HepG2 (cell line): ENCODE data around the gene OR2B2. TPM values are rescaled to one million over a fixed set of nuclear protein-coding genes. Genes with fewer than 3 reads are reported as not detected.
A peak's percentile ranks its signal among the peaks of the same experiment; 100 is the strongest.

Experiments used
- AGO2 ChIP-seq: fragments of 200-400 bp; formaldehyde crosslinking; optimal IDR thresholded peaks from 2 replicates; pipeline ENCODE3; 2017; ENCODE audit warnings: mild to moderate bottlenecking, low read depth, low read length, moderate library complexity
- CBX5 ChIP-seq: sonication (generic); formaldehyde crosslinking; IDR thresholded peaks from 2 replicates; pipeline ENCODE4 v1.4.0; 2020; ENCODE audit warnings: missing genetic modification reagents, borderline replicate concordance
- DR1 ChIP-seq: sonication (generic); formaldehyde crosslinking; IDR thresholded peaks from 2 replicates; pipeline ENCODE4 v1.8.0; 2021; ENCODE audit warnings: mild to moderate bottlenecking, missing genetic modification reagents, inconsistent platforms
- ELF3 ChIP-seq: IDR thresholded peaks from 2 replicates; pipeline ENCODE4 v1.6.1; 2016; ENCODE audit warnings: missing genetic modification reagents, missing compliant biosample characterization
- FIP1L1 ChIP-seq: fragments of 200-400 bp; formaldehyde crosslinking; IDR thresholded peaks from 2 replicates; pipeline ENCODE4 v1.6.1; 2018; ENCODE audit warnings: low read depth, mild to moderate bottlenecking, low read length, moderate library complexity, borderline replicate concordance; ENCODE audit not compliant: insufficient read depth
- FOXJ3 ChIP-seq: sonication (generic); formaldehyde crosslinking; IDR thresholded peaks from 2 replicates; pipeline ENCODE4 v1.4.0; 2020; ENCODE audit warnings: missing genetic modification reagents, mild to moderate bottlenecking, borderline replicate concordance
- HNRNPH1 ChIP-seq: fragments of 200-400 bp; formaldehyde crosslinking; optimal IDR thresholded peaks from 2 replicates; pipeline ENCODE3; 2017; ENCODE audit warnings: mild to moderate bottlenecking, low read depth, low read length
- HNRNPUL1 ChIP-seq: fragments of 200-400 bp; formaldehyde crosslinking; IDR thresholded peaks from 2 replicates; pipeline ENCODE4 v1.6.1; 2017; ENCODE audit warnings: low read depth, mild to moderate bottlenecking, low read length, moderate library complexity
- MED1 ChIP-seq: sonication (generic); formaldehyde crosslinking; IDR thresholded peaks from 2 replicates; pipeline ENCODE4 v1.4.0; 2020; ENCODE audit warnings: missing genetic modification reagents
- MLLT10 ChIP-seq: sonication (generic); formaldehyde crosslinking; IDR thresholded peaks from 2 replicates; pipeline ENCODE4 v1.4.0; 2020; ENCODE audit warnings: missing genetic modification reagents
- NBN ChIP-seq: fragments of 450-650 bp; conservative IDR thresholded peaks from 2 replicates; pipeline ENCODE4 v1.6.1; 2017
- POLR2A ChIP-seq, 2 experiments: IDR thresholded peaks; 2 replicates each; pipeline ENCODE4 v1.6.1; 2011; ENCODE audit warnings: low read depth in 2 of 2, low read length in 2 of 2, mild to moderate bottlenecking in 1 of 2, moderate library complexity in 1 of 2; ENCODE audit not compliant: insufficient read depth in 1 of 2
- REXO4 ChIP-seq: sonication (generic); formaldehyde crosslinking; IDR thresholded peaks from 2 replicates; pipeline ENCODE4 v1.8.0; 2022; ENCODE audit warnings: missing genetic modification reagents, mild to moderate bottlenecking, borderline replicate concordance
- TSC22D2 ChIP-seq: sonication (generic); formaldehyde crosslinking; IDR thresholded peaks from 2 replicates; pipeline ENCODE4 v1.5.1; 2020; ENCODE audit warnings: missing genetic modification reagents, mild to moderate bottlenecking, borderline replicate concordance
- WIZ ChIP-seq: sonication (generic); formaldehyde crosslinking; IDR thresholded peaks from 2 replicates; pipeline ENCODE4 v1.5.1; 2020; ENCODE audit warnings: mild to moderate bottlenecking, missing genetic modification reagents
- ZBTB21 ChIP-seq: sonication (generic); formaldehyde crosslinking; IDR thresholded peaks from 2 replicates; pipeline ENCODE4 v1.4.0; 2020; ENCODE audit warnings: missing genetic modification reagents
- ZIK1 ChIP-seq: sonication (generic); formaldehyde crosslinking; IDR thresholded peaks from 2 replicates; pipeline ENCODE4 v1.5.0; 2020; ENCODE audit warnings: mild to moderate bottlenecking, low read depth, missing genetic modification reagents, borderline replicate concordance
- ZNF329 ChIP-seq: sonication (generic); formaldehyde crosslinking; IDR thresholded peaks from 2 replicates; pipeline ENCODE4 v1.9.0; 2021; ENCODE audit warnings: low read depth, mild to moderate bottlenecking, missing genetic modification reagents
- ZNF367 ChIP-seq: sonication (generic); formaldehyde crosslinking; IDR thresholded peaks from 2 replicates; pipeline ENCODE4 v1.4.0; 2020; ENCODE audit warnings: missing genetic modification reagents, borderline replicate concordance
- ZNF616 ChIP-seq: sonication (generic); formaldehyde crosslinking; IDR thresholded peaks from 2 replicates; pipeline ENCODE4 v1.5.0; 2020; ENCODE audit warnings: low read depth, mild to moderate bottlenecking, missing genetic modification reagents
- polyA plus RNA-seq, 8 experiments: library from polyadenylated mRNA; depleted of rRNA in 3 of 8; stranded (reverse) in 7 of 8; unstranded in 1 of 8; fragments of >200 nt; fragmentation: Illumina TruSeq in 4 of 8; extraction: Trizol in 4 of 8; gene quantifications; 2 replicates each; pipeline versions ENCODE4 v1.2.1 to v1.2.3, GENCODE V29; 2011 to 2016; ENCODE audit warnings: low read depth in 4 of 8, missing spikeins in 1 of 8, mixed read lengths in 1 of 8; ENCODE audit not compliant: insufficient read depth in 1 of 8
- total RNA-seq, 5 experiments: library from RNA; depleted of rRNA; stranded (reverse); fragments of >200 nt; fragmentation: Illumina TruSeq; extraction: Trizol; gene quantifications; 2 replicates each; pipeline ENCODE4 v1.2.3, GENCODE V29; 2016; ENCODE audit warnings: low read depth in 1 of 5
- TF ChIP-seq, protein P1 (sequence below): sonication (generic); formaldehyde crosslinking; IDR thresholded peaks from 2 replicates; pipeline ENCODE4 v1.8.1; 2023; ENCODE audit warnings: mild to moderate bottlenecking, moderate library complexity, missing genetic modification reagents
- TF ChIP-seq, protein P2 (sequence below): sonication (generic); formaldehyde crosslinking; IDR thresholded peaks from 2 replicates; pipeline ENCODE4 v1.9.0; 2021; ENCODE audit warnings: missing genetic modification reagents, borderline replicate concordance
- TF ChIP-seq, protein P3 (sequence below): sonication (generic); formaldehyde crosslinking; IDR thresholded peaks from 2 replicates; pipeline ENCODE4 v1.4.0; 2020; ENCODE audit warnings: missing genetic modification reagents
- TF ChIP-seq, protein P4 (sequence below): IDR thresholded peaks from 2 replicates; pipeline ENCODE4 v1.6.1; 2016

Gene OR2B2
- total and polyA plus RNA-seq, 2 of the 13 experiments (the other 11 are each of a cell fraction or from before 2014, with no cell fraction given) = not detected

DNA sequence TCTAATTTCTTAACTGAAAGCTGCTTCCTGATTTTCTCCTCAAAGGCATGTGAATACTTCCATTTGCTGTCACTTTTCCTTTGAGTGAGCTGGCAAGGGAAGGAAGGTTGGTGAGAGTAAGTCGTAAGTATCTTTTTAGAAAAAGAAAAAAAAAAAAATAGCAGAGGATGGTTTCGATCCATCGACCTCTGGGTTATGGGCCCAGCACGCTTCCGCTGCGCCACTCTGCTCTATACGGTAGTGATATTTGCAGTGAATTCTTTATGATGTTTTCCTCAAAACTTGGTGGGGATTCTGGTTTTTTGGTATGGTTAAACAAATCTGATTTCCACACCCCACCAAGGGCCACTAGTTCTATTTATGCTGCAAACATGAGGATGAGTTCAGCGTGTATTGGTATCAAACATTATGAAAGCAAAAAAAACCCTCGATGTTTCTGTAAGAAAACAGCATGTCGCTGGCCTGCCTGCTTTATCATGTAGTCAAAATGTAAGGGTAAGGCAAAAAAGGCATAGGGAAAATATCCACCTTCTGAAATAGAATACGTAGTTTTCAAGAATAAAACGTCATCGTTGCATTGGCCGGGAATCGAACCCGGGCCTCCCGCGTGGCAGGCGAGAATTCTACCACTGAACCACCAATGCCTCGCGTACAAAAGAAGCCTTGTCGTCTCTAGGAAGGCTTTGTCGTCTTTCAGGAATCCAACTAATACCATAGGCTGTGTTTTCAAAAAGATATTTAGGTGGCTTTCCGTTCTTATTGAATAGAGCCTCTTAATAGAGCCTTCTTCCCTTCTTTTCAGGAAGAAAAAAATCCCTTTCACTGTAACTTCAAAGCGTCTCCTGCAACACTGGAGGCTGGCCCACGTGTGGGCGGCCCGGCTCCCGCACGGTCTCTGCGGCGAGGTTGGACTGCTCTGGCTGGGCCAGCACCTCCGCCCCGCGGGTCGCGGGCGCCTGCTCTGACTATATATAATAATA is 9.6 kb downstream of the OR2B2 start (continued):
- no peak for TF ChIP-seq ZNF616
- no peak for TF ChIP-seq POLR2A (IDR thresholded peaks at IDR 0.05; ENCODE audit: insufficient read depth in 1 of 2, low read depth in 2 of 2, low read length in 2 of 2)
- peak; percentile 86 for TF ChIP-seq ZBTB21 (CRISPR knock-in tag)
- TF ChIP-seq ZIK1 (CRISPR knock-in tag) = no peak
- peak; percentile 16; the same call in 1 of the 2 replicates for TF ChIP-seq ELF3
- TF ChIP-seq HNRNPH1 = no peak
- TF ChIP-seq MLLT10 (CRISPR knock-in tag) = no peak
- TF ChIP-seq, protein P1, sequence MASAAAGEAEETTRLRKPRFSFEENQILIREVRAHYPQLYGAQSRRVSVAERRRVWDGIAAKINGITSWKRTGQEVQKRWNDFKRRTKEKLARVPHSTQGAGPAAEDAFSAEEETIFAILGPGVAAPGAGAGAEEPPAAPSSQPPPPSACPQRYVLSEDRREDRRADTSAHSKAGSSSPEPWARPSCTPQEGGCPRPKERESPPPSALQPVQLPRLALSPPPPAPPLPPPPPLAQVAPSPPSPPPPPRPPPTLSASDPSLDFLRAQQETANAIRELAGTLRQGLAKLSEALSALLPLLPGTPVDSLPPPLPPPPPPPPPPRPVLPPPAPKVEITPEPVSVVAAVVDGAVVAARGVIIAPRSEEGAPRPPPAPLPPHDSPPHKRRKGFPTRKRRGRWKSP (CRISPR knock-in tag) = peak; percentile 89; the same call in 1 of the 2 replicates
- TF ChIP-seq MED1 (CRISPR knock-in tag) = peak; percentile 51; the same call in 1 of the 2 replicates
- TF ChIP-seq, protein P2, sequence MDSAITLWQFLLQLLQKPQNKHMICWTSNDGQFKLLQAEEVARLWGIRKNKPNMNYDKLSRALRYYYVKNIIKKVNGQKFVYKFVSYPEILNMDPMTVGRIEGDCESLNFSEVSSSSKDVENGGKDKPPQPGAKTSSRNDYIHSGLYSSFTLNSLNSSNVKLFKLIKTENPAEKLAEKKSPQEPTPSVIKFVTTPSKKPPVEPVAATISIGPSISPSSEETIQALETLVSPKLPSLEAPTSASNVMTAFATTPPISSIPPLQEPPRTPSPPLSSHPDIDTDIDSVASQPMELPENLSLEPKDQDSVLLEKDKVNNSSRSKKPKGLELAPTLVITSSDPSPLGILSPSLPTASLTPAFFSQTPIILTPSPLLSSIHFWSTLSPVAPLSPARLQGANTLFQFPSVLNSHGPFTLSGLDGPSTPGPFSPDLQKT (CRISPR knock-in tag) = 0 out of 2 replicates have a peak, but pooled peaks have one; percentile 15
- TF ChIP-seq, protein P3, sequence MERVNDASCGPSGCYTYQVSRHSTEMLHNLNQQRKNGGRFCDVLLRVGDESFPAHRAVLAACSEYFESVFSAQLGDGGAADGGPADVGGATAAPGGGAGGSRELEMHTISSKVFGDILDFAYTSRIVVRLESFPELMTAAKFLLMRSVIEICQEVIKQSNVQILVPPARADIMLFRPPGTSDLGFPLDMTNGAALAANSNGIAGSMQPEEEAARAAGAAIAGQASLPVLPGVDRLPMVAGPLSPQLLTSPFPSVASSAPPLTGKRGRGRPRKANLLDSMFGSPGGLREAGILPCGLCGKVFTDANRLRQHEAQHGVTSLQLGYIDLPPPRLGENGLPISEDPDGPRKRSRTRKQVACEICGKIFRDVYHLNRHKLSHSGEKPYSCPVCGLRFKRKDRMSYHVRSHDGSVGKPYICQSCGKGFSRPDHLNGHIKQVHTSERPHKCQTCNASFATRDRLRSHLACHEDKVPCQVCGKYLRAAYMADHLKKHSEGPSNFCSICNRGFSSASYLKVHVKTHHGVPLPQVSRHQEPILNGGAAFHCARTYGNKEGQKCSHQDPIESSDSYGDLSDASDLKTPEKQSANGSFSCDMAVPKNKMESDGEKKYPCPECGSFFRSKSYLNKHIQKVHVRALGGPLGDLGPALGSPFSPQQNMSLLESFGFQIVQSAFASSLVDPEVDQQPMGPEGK (CRISPR knock-in tag) = 0 out of 2 replicates have a peak, but pooled peaks have one; percentile 20
- no peak for TF ChIP-seq AGO2
- no peak for TF ChIP-seq FIP1L1
- no peak for TF ChIP-seq ZNF367
- no peak for TF ChIP-seq WIZ
- TF ChIP-seq NBN = no peak
- TF ChIP-seq FOXJ3 = peak; percentile 68; the same call in 1 of the 2 replicates
- no peak for TF ChIP-seq HNRNPUL1
- no peak for TF ChIP-seq ZNF329 (CRISPR knock-in tag)
- no peak for TF ChIP-seq DR1 (CRISPR knock-in tag)
- peak; percentile 60; the same call in 1 of the 2 replicates for TF ChIP-seq CBX5
- TF ChIP-seq, protein P4, sequence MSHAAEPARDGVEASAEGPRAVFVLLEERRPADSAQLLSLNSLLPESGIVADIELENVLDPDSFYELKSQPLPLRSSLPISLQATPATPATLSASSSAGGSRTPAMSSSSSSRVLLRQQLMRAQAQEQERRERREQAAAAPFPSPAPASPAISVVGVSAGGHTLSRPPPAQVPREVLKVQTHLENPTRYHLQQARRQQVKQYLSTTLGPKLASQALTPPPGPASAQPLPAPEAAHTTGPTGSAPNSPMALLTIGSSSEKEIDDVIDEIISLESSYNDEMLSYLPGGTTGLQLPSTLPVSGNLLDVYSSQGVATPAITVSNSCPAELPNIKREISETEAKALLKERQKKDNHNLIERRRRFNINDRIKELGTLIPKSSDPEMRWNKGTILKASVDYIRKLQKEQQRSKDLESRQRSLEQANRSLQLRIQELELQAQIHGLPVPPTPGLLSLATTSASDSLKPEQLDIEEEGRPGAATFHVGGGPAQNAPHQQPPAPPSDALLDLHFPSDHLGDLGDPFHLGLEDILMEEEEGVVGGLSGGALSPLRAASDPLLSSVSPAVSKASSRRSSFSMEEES = peak; percentile 63; the same call in 1 of the 2 replicates
- 0 out of 2 replicates have a peak, but pooled peaks have one; percentile 32 for TF ChIP-seq TSC22D2 (CRISPR knock-in tag)
- TF ChIP-seq REXO4 = no peak
